ENCODE results near the gene TSPAN19.

TSPAN19 gene

GRCh38 chr12:85072826-85073225 is 36.7 kb upstream of the TSPAN19 start:
- Histone ChIP-seq H3K9me3 (ENCODE audit: insufficient read depth, low read length) (no peaks in the 10 kb centered on the region), H3K9me2 (replicated peaks; ENCODE audit: insufficient read depth, low read length) (no peaks in the 10 kb centered on the region), H2AFZ (ENCODE audit: low read depth, low read length, severe bottlenecking) (no peak overlapping the region), H3K79me2 (ENCODE audit: insufficient read depth, low read length) (no peaks in the 10 kb centered on the region), H3F3A (ENCODE audit: insufficient read depth) (no peaks in the 10 kb centered on the region), H3K27ac (ENCODE audit: low read depth, low read length) (no peak overlapping the region), H4K20me1 (ENCODE audit: low read depth, low read length) (no peaks in the 10 kb centered on the region), H3K4me3 (ENCODE audit: insufficient read depth, low read length, poor library complexity, severe bottlenecking) (no peak overlapping the region), H3K36me3 (ENCODE audit: low read length) (no peaks in the 10 kb centered on the region), H3K9ac (ENCODE audit: low read length) (no peak overlapping the region), H3K27me3 (ENCODE audit: low read length) (no peaks in the 10 kb centered on the region), H3K4me2 (ENCODE audit: low read depth, low read length, poor library complexity, severe bottlenecking) (no peak overlapping the region)
- TF ChIP-seq EZH2phosphoT487 (conservative IDR thresholded peaks at IDR 0.05; ENCODE audit: low read length) (no peak), CTCF (IDR thresholded peaks at IDR 0.05; ENCODE audit: insufficient read depth, low read length, poor library complexity, severe bottlenecking) (no peak)

- Histone ChIP-seq H4K20me1 (ENCODE audit: low read depth, low read length) (no peaks in the 10 kb centered on the region), H3K79me2 (ENCODE audit: insufficient read depth, low read length) (no peaks in the 10 kb centered on the region), H3K27me3 (ENCODE audit: low read length) (no peaks in the 10 kb centered on the region), H3K9me2 (replicated peaks; ENCODE audit: insufficient read depth, low read length) (no peaks in the 10 kb centered on the region), H3K4me2 (ENCODE audit: low read depth, low read length, poor library complexity, severe bottlenecking) (no peak overlapping the region), H3K27ac (ENCODE audit: low read depth, low read length) (no peak overlapping the region), H3K36me3 (ENCODE audit: low read length) (no peaks in the 10 kb centered on the region), H3K9me3 (ENCODE audit: insufficient read depth, low read length) (no peaks in the 10 kb centered on the region), H2AFZ (ENCODE audit: low read depth, low read length, severe bottlenecking) (no peak overlapping the region), H3F3A (ENCODE audit: insufficient read depth) (no peaks in the 10 kb centered on the region), H3K4me3 (ENCODE audit: insufficient read depth, low read length, poor library complexity, severe bottlenecking) (no peak overlapping the region), H3K9ac (ENCODE audit: low read length) (no peak overlapping the region)
- TF ChIP-seq CTCF (IDR thresholded peaks at IDR 0.05; ENCODE audit: insufficient read depth, low read length, poor library complexity, severe bottlenecking) (no peak), EZH2phosphoT487 (conservative IDR thresholded peaks at IDR 0.05; ENCODE audit: low read length) (no peak)
Measured at GRCh38 chr12:85065837-85066482, 29.9 kb upstream of the TSPAN19 start.

GRCh38 chr12:85060916-85061315 is 24.8 kb upstream of the TSPAN19 start:
- H3K9me3 ChIP-seq (ENCODE audit: insufficient read depth, low read length): no peaks in the 10 kb centered on the region
- no peaks in the 10 kb centered on the region for H3K79me2 ChIP-seq (ENCODE audit: insufficient read depth, low read length)
- peak overlapping the region; percentile 26 for H3K4me2 ChIP-seq (ENCODE audit: low read depth, low read length, poor library complexity, severe bottlenecking)
- no peak overlapping the region for H3K27ac ChIP-seq (ENCODE audit: low read depth, low read length)
- TF ChIP-seq CTCF (IDR thresholded peaks at IDR 0.05; ENCODE audit: insufficient read depth, low read length, poor library complexity, severe bottlenecking) (no peak), EZH2phosphoT487 (conservative IDR thresholded peaks at IDR 0.05; ENCODE audit: low read length) (no peak)
- H3K4me3 ChIP-seq (ENCODE audit: insufficient read depth, low read length, poor library complexity, severe bottlenecking): no peak overlapping the region
- no peaks in the 10 kb centered on the region for H3K36me3 ChIP-seq (ENCODE audit: low read length)
- no peak overlapping the region for H3K9ac ChIP-seq (ENCODE audit: low read length)
- no peaks in the 10 kb centered on the region for H3K27me3 ChIP-seq (ENCODE audit: low read length)
- no peak overlapping the region for H2AFZ ChIP-seq (ENCODE audit: low read depth, low read length, severe bottlenecking)
- no peaks in the 10 kb centered on the region for H3K9me2 ChIP-seq (replicated peaks; ENCODE audit: insufficient read depth, low read length)
- no peaks in the 10 kb centered on the region for H4K20me1 ChIP-seq (ENCODE audit: low read depth, low read length)
- 0 out of 2 replicates have a peak, but pooled peaks cover 3% of the 10 kb centered on the region for H3F3A ChIP-seq (ENCODE audit: insufficient read depth)

All from SU-DHL-6 (cell line).